Trophoblast cell (in vitro differentiated cells and primary cell): ENCODE results near the gene UGCG.
A peak's percentile ranks its signal among the peaks of the same experiment; 100 is the strongest.
"Not testable (repeated sequence)": the region's sequence is repeated elsewhere in the genome, so short reads cannot be mapped to it uniquely, and the experiment has no call there.

Experiments
- DNase-seq, 2 donors: peaks; one replicate each; pipeline ENCODE4 v3.0.0-alpha.2; 2016
- H2AFZ ChIP-seq: 2 replicates; pipeline ENCODE4 v1.6.1; 2013; ENCODE audit warnings: low read length, moderate library complexity, mild to moderate bottlenecking; ENCODE audit not compliant: insufficient read depth, poor library complexity
- H2AK5ac ChIP-seq: 2 replicates; pipeline ENCODE4 v1.6.1; 2013; ENCODE audit warnings: mild to moderate bottlenecking, low read length
- H2BK120ac ChIP-seq: 2 replicates; pipeline ENCODE4 v1.6.1; 2013; ENCODE audit warnings: low read length, mild to moderate bottlenecking, moderate library complexity; ENCODE audit not compliant: insufficient read depth, poor library complexity
- H2BK12ac ChIP-seq: 2 replicates; pipeline ENCODE4 v1.6.1; 2013; ENCODE audit warnings: mild to moderate bottlenecking, low read length, moderate library complexity
- H2BK5ac ChIP-seq: 2 replicates; pipeline ENCODE4 v1.6.1; 2013; ENCODE audit warnings: low read length, low read depth, moderate library complexity, mild to moderate bottlenecking; ENCODE audit not compliant: poor library complexity
- H3K14ac ChIP-seq: 2 replicates; pipeline ENCODE4 v1.6.1; 2013; ENCODE audit warnings: mild to moderate bottlenecking, low read length
- H3K18ac ChIP-seq: 2 replicates; pipeline ENCODE4 v1.6.1; 2013; ENCODE audit warnings: mild to moderate bottlenecking, low read length
- H3K23ac ChIP-seq: 2 replicates; pipeline ENCODE4 v1.6.1; 2013; ENCODE audit warnings: low read length
- H3K27ac ChIP-seq: 2 replicates; pipeline ENCODE4 v1.5.1; 2013; ENCODE audit warnings: low read depth, mild to moderate bottlenecking, inconsistent platforms, low read length, moderate library complexity
- H3K27me3 ChIP-seq: 2 replicates; pipeline ENCODE4 v1.6.1; 2013; ENCODE audit warnings: inconsistent platforms, mild to moderate bottlenecking, low read length, moderate library complexity; ENCODE audit not compliant: insufficient read depth
- H3K36me3 ChIP-seq, 2 experiments: 1 replicate in 1 of 2; 2 replicates in 1 of 2; pipeline ENCODE4 v1.6.1; 2013; ENCODE audit warnings: low read length in 2 of 2, mild to moderate bottlenecking in 2 of 2, moderate library complexity in 1 of 2; ENCODE audit not compliant: insufficient read depth in 2 of 2, control insufficient read depth in 1 of 2
- H3K4ac ChIP-seq: 2 replicates; pipeline ENCODE4 v1.6.1; 2013; ENCODE audit warnings: low read depth, mild to moderate bottlenecking, low read length, moderate library complexity
- H3K4me1 ChIP-seq, 2 experiments: 1 replicate in 1 of 2; 2 replicates in 1 of 2; pipeline ENCODE4 v1.6.1; 2013; ENCODE audit warnings: low read length in 2 of 2, mild to moderate bottlenecking in 2 of 2, moderate library complexity in 1 of 2; ENCODE audit not compliant: insufficient read depth in 2 of 2, control insufficient read depth in 1 of 2
- H3K4me2 ChIP-seq: 2 replicates; pipeline ENCODE4 v1.6.1; 2013; ENCODE audit warnings: inconsistent platforms, mild to moderate bottlenecking, low read length, moderate library complexity
- H3K4me3 ChIP-seq: 2 replicates; pipeline ENCODE4 v1.5.1; 2013; ENCODE audit warnings: mild to moderate bottlenecking, low read depth, low read length, inconsistent platforms
- H3K79me1 ChIP-seq: one replicate; pipeline ENCODE4 v1.6.1; 2013; ENCODE audit warnings: low read length
- H3K79me2 ChIP-seq: 2 replicates; pipeline ENCODE4 v1.6.1; 2013; ENCODE audit warnings: low read length, mild to moderate bottlenecking; ENCODE audit not compliant: control insufficient read depth, insufficient read depth, poor library complexity
- H3K9ac ChIP-seq: 2 replicates; pipeline ENCODE4 v1.6.1; 2013; ENCODE audit warnings: mild to moderate bottlenecking, low read length
- H3K9me3 ChIP-seq: 2 replicates; pipeline ENCODE4 v1.6.1; 2013; ENCODE audit warnings: low read depth, mild to moderate bottlenecking, control low read depth, inconsistent platforms, low read length; ENCODE audit not compliant: insufficient read depth
- H4K12ac ChIP-seq: 2 replicates; pipeline ENCODE4 v1.6.1; 2013; ENCODE audit warnings: low read depth, mild to moderate bottlenecking, low read length, moderate library complexity
- H4K8ac ChIP-seq: 2 replicates; pipeline ENCODE4 v1.6.1; 2013; ENCODE audit warnings: low read depth, mild to moderate bottlenecking, low read length, moderate library complexity
- H4K91ac ChIP-seq: one replicate; pipeline ENCODE4 v1.6.1; 2013; ENCODE audit warnings: low read depth, mild to moderate bottlenecking, low read length, moderate library complexity
- WGBS: extraction: QIAGEN DNeasy Blood & Tissue Kit; methylation state at CpG from one replicate; pipeline ENCODE4 v1.1.7; 2013; ENCODE audit warnings: missing lambda C conversion rate; ENCODE audit not compliant: insufficient read length, insufficient coverage; ENCODE audit errors: extremely low coverage; 5-methylcytosine and 5-hydroxymethylcytosine counted together

Gene UGCG

DNA sequence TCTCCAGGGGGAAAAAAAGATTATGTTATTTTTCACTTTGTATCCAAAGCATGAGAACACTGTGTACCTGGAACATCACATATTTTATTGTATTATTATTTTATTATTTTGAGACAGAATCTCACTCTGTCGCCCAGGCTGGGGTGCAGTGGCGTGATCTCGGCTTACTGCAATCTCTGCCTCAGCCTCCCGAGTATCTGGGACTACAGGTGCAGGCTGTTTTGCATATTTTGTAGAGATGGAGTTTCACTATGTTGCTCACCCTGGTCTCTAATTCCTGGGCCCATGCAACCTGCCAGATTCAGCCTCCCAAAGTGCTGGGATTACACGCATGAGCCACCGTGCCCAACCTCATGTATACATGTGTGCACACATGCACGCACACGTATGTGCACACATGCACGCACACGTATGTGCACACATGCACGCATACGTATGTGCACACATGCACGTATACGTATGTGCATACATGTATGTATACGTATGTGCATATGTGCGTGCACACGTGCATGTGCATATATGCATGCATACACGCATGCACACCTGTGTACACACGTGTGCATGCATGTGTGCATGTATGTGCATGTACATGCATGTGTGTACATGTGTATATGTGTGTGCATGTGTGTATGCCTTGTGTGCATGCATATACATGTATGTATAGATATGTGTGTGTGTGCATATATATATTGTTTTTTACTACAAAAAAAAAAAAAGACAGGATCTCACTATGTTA lies 9.5 kb upstream of the UGCG start:
- Histone ChIP-seq H3K14ac (no peak overlapping the region), H3K27me3 (no peaks in the 10 kb centered on the region), H3K4me1 (no peaks in the 10 kb centered on the region), H3K79me1 (no peaks in the 10 kb centered on the region), H3K79me2 (no peaks in the 10 kb centered on the region), H2AFZ (no peak overlapping the region), H3K18ac (no peak overlapping the region), H2BK120ac (no peak overlapping the region), H3K27ac (no peak overlapping the region), H3K4me2 (no peak overlapping the region), H3K4me3 (peak overlapping the region; percentile 61), H3K4ac (no peak overlapping the region), H4K91ac (no peak overlapping the region), H3K23ac (peak overlapping the region; percentile 0), H4K8ac (no peak overlapping the region), H2BK12ac (no peak overlapping the region), H3K9ac (no peak overlapping the region), H2BK5ac (no peak overlapping the region), H3K36me3 (no peaks in the 10 kb centered on the region), H4K12ac (no peak overlapping the region), H3K9me3 (peaks cover 3% of the 10 kb centered on the region), H2AK5ac (no peak overlapping the region)
- DNase-seq = no peak
- WGBS = no CpG with 5 or more reads among the region's 19 CpGs

DNA sequence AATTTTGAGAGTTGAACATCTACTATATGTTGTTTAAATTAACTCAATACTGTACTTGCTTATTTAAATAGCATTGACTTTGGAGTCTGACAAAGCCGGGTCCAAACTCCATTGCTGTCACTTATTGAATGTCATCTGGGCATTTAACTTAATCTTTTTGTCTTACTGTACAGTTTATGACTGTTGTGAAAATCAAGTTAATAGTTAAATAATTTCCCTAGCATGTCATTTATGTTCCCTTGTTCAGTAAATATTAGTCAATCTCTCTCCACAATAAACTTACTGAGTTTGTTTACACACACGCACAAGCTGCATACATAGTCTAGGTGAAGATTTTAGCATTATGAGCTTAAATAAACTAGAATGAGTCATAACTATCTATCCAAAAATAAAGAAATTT lies 6.3 kb upstream of the UGCG start:
- no peak overlapping the region for H3K23ac ChIP-seq
- H2BK120ac ChIP-seq = no peak overlapping the region
- H3K18ac ChIP-seq = no peak overlapping the region
- H3K36me3 ChIP-seq = no peaks in the 10 kb centered on the region
- no peak overlapping the region for H2BK5ac ChIP-seq
- peaks cover 3% of the 10 kb centered on the region for H3K9me3 ChIP-seq
- no peaks in the 10 kb centered on the region for H3K4me1 ChIP-seq
- no peak overlapping the region for H2BK12ac ChIP-seq
- H3K79me2 ChIP-seq = no peaks in the 10 kb centered on the region
- H4K91ac ChIP-seq = no peak overlapping the region
- no peak overlapping the region for H2AFZ ChIP-seq
- no peak overlapping the region for H2AK5ac ChIP-seq
- H3K9ac ChIP-seq = no peak overlapping the region
- H3K27me3 ChIP-seq = no peaks in the 10 kb centered on the region
- no peak for DNase-seq
- H3K79me1 ChIP-seq = no peaks in the 10 kb centered on the region
- no CpG with 5 or more reads among the region's 2 CpGs for WGBS
- H3K14ac ChIP-seq = no peak overlapping the region
- no peak overlapping the region for H4K8ac ChIP-seq
- H3K4me3 ChIP-seq = no peak overlapping the region
- H4K12ac ChIP-seq = no peak overlapping the region
- H3K4ac ChIP-seq = no peak overlapping the region
- H3K27ac ChIP-seq = no peak overlapping the region
- no peak overlapping the region for H3K4me2 ChIP-seq

DNA sequence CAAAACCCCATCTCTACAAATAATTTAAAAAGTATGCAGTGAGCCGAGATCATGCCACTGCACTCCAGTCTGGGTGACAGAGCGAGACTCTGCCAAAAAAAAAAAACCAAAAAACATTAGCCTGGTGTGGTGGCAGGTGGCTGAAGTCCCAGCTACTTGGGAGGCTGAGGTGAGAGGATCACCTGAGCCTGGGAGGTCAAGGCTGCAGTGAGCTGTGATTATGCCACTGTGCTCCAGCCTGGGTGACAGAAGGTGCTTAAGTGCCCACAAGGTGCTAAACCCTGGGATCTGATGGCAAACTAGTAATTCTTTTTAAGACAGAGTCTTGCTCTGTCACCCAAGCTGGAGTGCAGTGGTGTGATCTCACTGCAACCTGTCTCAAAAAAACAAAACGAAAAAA lies 5.7 kb upstream of the UGCG start:
- H2BK12ac ChIP-seq, H3K36me3 ChIP-seq, H3K18ac ChIP-seq, H3K79me1 ChIP-seq, H2AK5ac ChIP-seq, H3K27ac ChIP-seq, H4K8ac ChIP-seq, H3K27me3 ChIP-seq, H3K23ac ChIP-seq, H3K4me1 ChIP-seq, H3K9me3 ChIP-seq, H3K9ac ChIP-seq, H2AFZ ChIP-seq, H4K12ac ChIP-seq, H2BK5ac ChIP-seq, H4K91ac ChIP-seq, H3K4ac ChIP-seq, DNase-seq, H3K4me3 ChIP-seq, H3K79me2 ChIP-seq, H3K4me2 ChIP-seq, H2BK120ac ChIP-seq, H3K14ac ChIP-seq: not testable (repeated sequence)
- no CpG with 5 or more reads among the region's 3 CpGs for WGBS

DNA sequence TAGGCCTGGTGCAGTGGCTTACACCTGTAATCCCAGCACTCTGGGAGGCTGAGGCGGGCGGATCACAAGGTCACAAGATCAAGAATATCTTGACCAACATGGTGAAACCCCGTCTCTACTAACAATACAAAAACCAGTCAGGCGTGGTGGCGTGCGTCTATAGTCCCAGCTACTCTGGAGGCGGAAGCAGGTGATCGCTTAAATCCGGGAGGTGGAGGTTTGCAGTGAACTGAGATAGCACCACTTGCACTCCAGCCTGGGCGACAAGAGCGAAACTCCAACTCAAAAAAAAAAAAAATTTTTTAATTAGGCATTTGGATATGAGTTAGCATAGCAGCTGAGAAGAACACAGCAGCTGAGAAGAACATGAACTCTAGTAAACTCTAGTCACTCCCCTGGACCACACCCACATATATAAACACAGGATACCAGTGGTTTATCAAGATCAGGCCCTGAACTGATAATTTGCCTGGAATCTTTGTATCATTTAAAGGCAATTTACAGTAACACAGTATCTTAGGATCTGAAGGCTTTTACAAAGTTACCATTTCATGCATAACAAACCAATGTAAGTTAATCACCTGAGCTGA lies 4.6 kb upstream of the UGCG start:
- Histone ChIP-seq H3K36me3 (no peaks in the 10 kb centered on the region), H3K4me1 (no peaks in the 10 kb centered on the region), H3K9ac (no peak overlapping the region), H2AK5ac (no peak overlapping the region), H3K4ac (no peak overlapping the region), H2AFZ (no peak overlapping the region), H3K18ac (no peak overlapping the region), H3K4me3 (no peak overlapping the region), H3K23ac (no peak overlapping the region), H3K79me1 (peaks cover 7% of the 10 kb centered on the region), H3K27ac (no peak overlapping the region), H4K91ac (no peak overlapping the region), H4K12ac (no peak overlapping the region), H2BK120ac (no peak overlapping the region), H3K27me3 (no peaks in the 10 kb centered on the region), H3K79me2 (peaks cover 4% of the 10 kb centered on the region), H3K9me3 (peaks cover 3% of the 10 kb centered on the region), H2BK12ac (no peak overlapping the region), H3K4me2 (no peak overlapping the region), H4K8ac (no peak overlapping the region), H2BK5ac (no peak overlapping the region), H3K14ac (no peak overlapping the region)
- no CpG with 5 or more reads among the region's 11 CpGs for WGBS
- DNase-seq = peak; percentile 78 to 92
